ENCODE results near the gene LETM1. TPM values are rescaled to one million over a fixed set of nuclear protein-coding genes. Genes with fewer than 3 reads are reported as not detected.

The LETM1 gene
- total RNA-seq: 74.6 and 80.8 TPM in 2 replicates

GRCh38 chr4:1856071-1856942, at the start of gene LETM1:
LETM1 (minus strand) TSS chr4:1856156; CDS start chr4:1855950, 206 bp downstream.

DNA sequence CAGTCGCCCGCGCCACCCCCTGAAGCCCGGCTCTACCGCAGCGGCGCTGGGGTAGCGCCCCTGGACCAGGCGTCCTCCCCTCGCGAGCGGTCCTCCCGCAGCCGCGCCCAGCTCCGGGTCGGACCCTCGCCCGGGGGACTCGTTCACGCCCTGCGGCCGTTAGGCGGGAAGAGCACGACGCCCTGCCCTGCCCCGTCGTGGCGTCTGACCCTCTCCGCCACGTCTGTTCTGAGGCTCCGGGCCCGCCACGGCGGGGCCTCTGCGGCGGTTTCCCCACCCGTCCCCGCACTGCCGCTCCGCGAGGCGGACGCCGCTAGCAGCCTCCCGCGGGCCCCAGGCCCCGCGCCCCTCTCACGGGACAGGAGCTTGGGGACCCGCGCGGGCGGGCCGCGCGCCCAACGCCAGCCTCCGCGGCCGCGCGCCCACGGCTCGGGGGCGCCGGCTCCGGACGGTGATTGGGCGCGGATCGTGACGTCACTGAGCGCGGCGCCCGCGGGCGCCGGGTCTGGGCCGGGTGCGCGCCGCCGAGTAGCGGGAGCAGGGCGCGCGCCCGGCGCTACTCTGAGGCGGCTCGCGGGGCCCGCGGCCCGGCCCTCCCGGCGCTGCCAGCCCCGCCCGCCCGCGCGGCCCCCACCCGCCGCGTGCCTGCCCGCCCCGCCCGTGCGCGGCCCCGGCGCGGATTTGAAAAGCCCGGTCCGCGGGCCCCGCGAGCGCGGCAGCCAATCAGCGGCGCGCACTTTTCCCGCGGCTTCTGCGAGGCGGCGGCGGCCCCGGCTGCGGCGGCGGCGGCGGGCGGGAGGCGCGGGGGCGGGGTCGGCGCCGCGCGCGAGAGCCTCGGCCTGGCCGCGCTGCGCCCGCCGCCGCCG, 14.9 kb upstream of the LETM1 start, which contains the start of gene NSD2:
Gene NSD2 (plus strand): TSS at position 816 of the 866 bp plus-strand sequence. CDS start 29,262 bp downstream, outside the sequence.

GRCh38 chr4:1792832-1793495, 63.0 kb downstream of the LETM1 start, which contains the start of gene FGFR3:
FGFR3 (plus strand) TSS chr4:1793293; CDS start chr4:1793935, 642 bp downstream.

Other genes with a start within 250 kb of the LETM1 start
- gene FAM53A, start 171.8 kb downstream of the LETM1 start, total RNA-seq: 3.7 and 4.0 TPM in 2 replicates
- 38.9 and 39.2 TPM in 2 replicates for gene SLBP, start 143.8 kb downstream of the LETM1 start, total RNA-seq
- 46.7 and 49.7 TPM in 2 replicates for gene TMEM129, start 134.8 kb downstream of the LETM1 start, total RNA-seq
- gene TACC3, start 134.6 kb downstream of the LETM1 start, total RNA-seq: 3.2 and 3.3 TPM in 2 replicates
- gene FGFR3, start 62.9 kb downstream of the LETM1 start, total RNA-seq: 0.12 and 0.32 TPM in 2 replicates
- 84.3 and 86.0 TPM in 2 replicates for gene NSD2, start 15.2 kb upstream of the LETM1 start, total RNA-seq
- 18.0 and 26.0 TPM in 2 replicates for gene NELFA, start 152.8 kb upstream of the LETM1 start, total RNA-seq
- gene NAT8L, start 203.2 kb upstream of the LETM1 start, total RNA-seq: under 0.01 and 0.12 TPM in 2 replicates